ENCODE results near the gene FAM229B. TPM values are rescaled to one million over a fixed set of nuclear protein-coding genes. Genes with fewer than 3 reads are reported as not detected.

FAM229B gene
- total and polyA plus RNA-seq, 7 experiments from 2014 or later, result 0.70 to 14.1 (median 2.5) TPM

DNA sequence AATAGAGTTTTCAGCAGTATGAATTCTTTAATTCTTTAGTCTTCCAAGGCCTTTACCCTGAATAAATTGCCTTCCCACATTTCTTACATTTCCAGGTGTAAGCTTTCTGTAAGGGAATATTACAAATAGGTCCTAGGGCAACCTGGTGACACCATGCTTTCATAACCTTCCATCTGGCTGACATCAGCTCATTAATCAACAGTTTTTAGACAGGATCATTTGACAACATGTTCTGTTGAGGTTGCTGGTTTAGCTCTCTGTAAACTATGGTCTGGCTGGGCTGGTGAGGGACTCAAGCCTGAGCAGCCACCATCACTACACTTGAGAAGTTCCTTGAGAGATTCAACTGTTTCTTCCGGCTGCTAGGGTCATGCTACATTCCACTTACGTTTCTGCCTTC, 19.2 kb downstream of the FAM229B start:
- ATAC-seq (no peak), DNase-seq (no peak)
- no peaks in the 10 kb centered on the region for H3K9me3 ChIP-seq (ENCODE audit: control insufficient read depth in 2 of 3, low read length in 3 of 3)
- no peaks in the 10 kb centered on the region for H3K27me3 ChIP-seq (ENCODE audit: control insufficient read depth in 2 of 2, insufficient read depth in 2 of 2, low read length in 2 of 2)
- H3K4me1 ChIP-seq (ENCODE audit: control insufficient read depth in 2 of 2, insufficient read depth in 2 of 2, low read length in 2 of 2), result no peaks in the 10 kb centered on the region
- Mint-ChIP-seq H3K4me3 (no peak overlapping the region), H3K27me3 (peaks cover 0 to 36% (median 6%) of the 10 kb centered on the region in 5 donors), H3K27ac (no peak overlapping the region), H3K4me1 (no peaks in the 10 kb centered on the region), H3K36me3 (peaks cover 0 to 24% (median 20%) of the 10 kb centered on the region in 5 donors), H3K9me3 (peaks cover 0 to 24% (median 7%) of the 10 kb centered on the region in 11 donors)
- ChIA-PET CTCF (no interaction called here), POLR2A (no interaction called here)
- H3K27ac ChIP-seq (ENCODE audit: low read depth, low read length), result no peak overlapping the region
- no peak overlapping the region for H3K4me3 ChIP-seq (ENCODE audit: low read length)
- H3K36me3 ChIP-seq (ENCODE audit: control insufficient read depth in 2 of 3, insufficient read depth in 3 of 3, low read length in 3 of 3), result no peaks in the 10 kb centered on the region
- intact Hi-C loops (cut with micrococcal nuclease), result no loop called here

DNA sequence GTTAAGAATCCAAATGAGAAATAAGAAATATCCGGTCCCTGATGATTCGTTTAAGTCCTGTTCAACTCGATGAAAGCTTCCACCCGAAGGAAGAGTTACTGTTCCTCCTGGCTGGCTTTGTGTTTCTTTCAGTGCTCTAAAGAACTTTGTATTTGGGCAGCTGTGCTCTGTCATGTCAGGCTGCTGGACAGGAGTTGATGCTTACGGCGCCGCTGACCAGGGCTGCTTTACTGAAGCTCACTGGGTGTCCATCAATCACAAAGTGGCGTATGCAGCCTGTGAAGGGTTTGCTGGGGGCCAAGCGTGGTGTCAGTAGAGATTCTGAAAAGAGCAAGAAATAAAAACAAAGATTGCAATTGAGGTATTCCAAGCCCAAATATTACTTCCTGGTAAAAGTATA, 21.9 kb downstream of the FAM229B start:
- Histone ChIP-seq H3K27ac (ENCODE audit: low read depth, low read length) (no peak overlapping the region), H3K4me3 (ENCODE audit: low read length) (no peak overlapping the region), H3K9me3 (ENCODE audit: control insufficient read depth in 2 of 3, low read length in 3 of 3) (no peaks in the 10 kb centered on the region), H3K36me3 (ENCODE audit: control insufficient read depth in 2 of 3, insufficient read depth in 3 of 3, low read length in 3 of 3) (no peaks in the 10 kb centered on the region), H3K4me1 (ENCODE audit: control insufficient read depth in 2 of 2, insufficient read depth in 2 of 2, low read length in 2 of 2) (no peaks in the 10 kb centered on the region), H3K27me3 (ENCODE audit: control insufficient read depth in 2 of 2, insufficient read depth in 2 of 2, low read length in 2 of 2) (no peaks in the 10 kb centered on the region)
- no peak for DNase-seq
- H3K27ac Mint-ChIP-seq, result no peak overlapping the region
- intact Hi-C loops (cut with micrococcal nuclease), result no loop called here
- ATAC-seq, result no peak
- H3K4me1 Mint-ChIP-seq, result no peaks in the 10 kb centered on the region
- ChIA-PET CTCF (interaction anchor here (0.6 kb wide), 1 partner anchor 593 kb away, joined by 3 read pairs; no protein-coding TSS in a partner anchor), POLR2A (no interaction called here)
- peaks cover 0 to 45% (median 24%) of the 10 kb centered on the region in 5 donors for H3K27me3 Mint-ChIP-seq
- H3K36me3 Mint-ChIP-seq, result peaks cover 0 to 10% (median 4%) of the 10 kb centered on the region in 5 donors
- H3K9me3 Mint-ChIP-seq, result peaks cover 0 to 24% (median 7%) of the 10 kb centered on the region in 11 donors
- H3K4me3 Mint-ChIP-seq, result no peak overlapping the region

DNA sequence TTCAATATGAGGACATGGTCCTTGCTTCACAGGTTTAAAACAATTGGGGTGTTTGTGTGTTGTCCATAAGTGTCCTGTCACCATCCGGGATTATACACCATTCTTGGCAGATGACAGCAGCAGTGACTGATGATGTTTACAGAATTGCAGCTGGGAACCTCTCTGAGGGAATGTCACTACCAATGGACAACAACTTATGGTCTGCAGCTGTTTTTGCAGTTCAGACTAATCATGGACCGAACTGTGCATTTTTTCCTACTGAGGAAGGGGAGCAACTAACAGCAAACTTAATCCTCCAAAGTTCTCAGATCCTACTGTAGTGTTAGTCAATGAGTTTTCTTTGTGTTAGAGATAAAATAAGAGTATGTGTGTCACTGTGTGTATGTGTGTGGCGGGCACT, 26.0 kb downstream of the FAM229B start:
- Histone ChIP-seq H3K27me3 (ENCODE audit: control insufficient read depth in 2 of 2, insufficient read depth in 2 of 2, low read length in 2 of 2) (no peaks in the 10 kb centered on the region), H3K4me3 (ENCODE audit: low read length) (no peak overlapping the region), H3K27ac (ENCODE audit: low read depth, low read length) (no peak overlapping the region), H3K36me3 (ENCODE audit: control insufficient read depth in 2 of 3, insufficient read depth in 3 of 3, low read length in 3 of 3) (no peaks in the 10 kb centered on the region), H3K4me1 (ENCODE audit: control insufficient read depth in 2 of 2, insufficient read depth in 2 of 2, low read length in 2 of 2) (no peaks in the 10 kb centered on the region), H3K9me3 (ENCODE audit: control insufficient read depth in 2 of 3, low read length in 3 of 3) (no peaks in the 10 kb centered on the region)
- Mint-ChIP-seq H3K36me3 (no peaks in the 10 kb centered on the region), H3K27ac (no peak overlapping the region), H3K4me3 (no peak overlapping the region), H3K4me1 (peaks cover 0 to 19% (median 0%) of the 10 kb centered on the region in 7 donors), H3K9me3 (no peaks in the 10 kb centered on the region), H3K27me3 (peaks cover 14 to 33% (median 31%) of the 10 kb centered on the region in 5 donors)
- intact Hi-C loops (cut with micrococcal nuclease), result no loop called here
- CTCF ChIA-PET, result no interaction called here
- no peak for ATAC-seq
- POLR2A ChIA-PET, result no interaction called here
- no peak for DNase-seq

DNA sequence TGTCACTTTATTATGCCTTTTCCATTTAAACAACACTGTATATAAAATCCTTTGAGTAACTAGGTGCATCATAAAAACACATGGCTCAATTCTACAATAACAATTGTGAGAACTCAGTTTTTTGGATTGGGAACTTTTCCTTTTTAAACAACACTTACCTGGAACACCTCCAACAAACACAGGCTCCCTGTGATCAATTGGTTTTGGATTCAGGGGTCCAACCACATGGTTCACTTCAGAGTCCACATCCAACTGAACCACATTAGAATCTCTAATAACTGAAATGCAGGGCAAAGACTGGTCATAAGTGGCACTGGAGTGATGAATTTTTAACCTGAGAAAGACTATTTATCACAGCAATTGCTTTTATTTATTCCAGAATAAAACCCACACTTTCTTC, 26.5 kb downstream of the FAM229B start:
- H3K36me3 Mint-ChIP-seq, result no peaks in the 10 kb centered on the region
- no peak overlapping the region for H3K27ac ChIP-seq (ENCODE audit: low read depth, low read length)
- no peak overlapping the region for H3K4me3 Mint-ChIP-seq
- H3K9me3 ChIP-seq (ENCODE audit: control insufficient read depth in 2 of 3, low read length in 3 of 3), result no peaks in the 10 kb centered on the region
- no peaks in the 10 kb centered on the region for H3K27me3 ChIP-seq (ENCODE audit: control insufficient read depth in 2 of 2, insufficient read depth in 2 of 2, low read length in 2 of 2)
- H3K27ac Mint-ChIP-seq, result no peak overlapping the region
- intact Hi-C loops (cut with micrococcal nuclease), result no loop called here
- ATAC-seq (no peak), DNase-seq (no peak)
- H3K4me1 ChIP-seq (ENCODE audit: control insufficient read depth in 2 of 2, insufficient read depth in 2 of 2, low read length in 2 of 2), result no peaks in the 10 kb centered on the region
- H3K36me3 ChIP-seq (ENCODE audit: control insufficient read depth in 2 of 3, insufficient read depth in 3 of 3, low read length in 3 of 3), result no peaks in the 10 kb centered on the region
- CTCF ChIA-PET, result no interaction called here
- H3K9me3 Mint-ChIP-seq, result no peaks in the 10 kb centered on the region
- H3K4me3 ChIP-seq (ENCODE audit: low read length), result no peak overlapping the region
- POLR2A ChIA-PET, result no interaction called here
- H3K27me3 Mint-ChIP-seq, result peaks cover 14 to 33% (median 31%) of the 10 kb centered on the region in 5 donors
- peaks cover 0 to 19% (median 0%) of the 10 kb centered on the region in 7 donors for H3K4me1 Mint-ChIP-seq

DNA sequence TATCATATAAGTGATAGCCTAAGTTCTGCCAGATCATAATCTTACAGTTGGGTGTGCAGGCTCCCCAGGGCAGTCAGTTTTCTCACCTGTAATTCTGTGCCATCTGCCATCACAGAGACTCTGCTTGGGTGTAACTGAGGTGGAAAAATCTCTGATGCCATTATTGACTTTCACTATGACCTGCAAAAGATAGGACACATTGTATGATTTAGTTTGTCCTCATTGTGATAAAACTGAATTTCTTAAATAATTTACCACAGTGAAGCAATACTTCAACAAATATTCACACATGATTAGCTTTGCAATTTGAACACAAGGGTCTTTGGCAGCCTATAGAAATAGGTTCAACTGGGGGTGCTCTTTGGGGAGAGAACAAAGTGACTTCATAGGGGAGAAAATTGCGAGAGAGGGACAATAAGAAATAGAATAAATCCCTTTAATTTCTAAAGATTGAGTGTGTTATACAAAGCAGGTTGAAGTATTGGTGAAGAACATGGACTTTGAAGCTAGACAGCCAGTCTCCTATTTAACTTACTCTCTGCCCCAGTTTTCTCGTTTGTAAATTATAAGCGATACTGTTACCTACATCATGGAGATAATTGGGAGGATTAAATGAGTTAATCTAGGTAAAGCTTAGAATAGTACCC, 27.3 kb downstream of the FAM229B start:
- no peaks in the 10 kb centered on the region for H3K36me3 ChIP-seq (ENCODE audit: control insufficient read depth in 2 of 3, insufficient read depth in 3 of 3, low read length in 3 of 3)
- POLR2A ChIA-PET, result no interaction called here
- no peak overlapping the region for H3K27ac Mint-ChIP-seq
- H3K4me1 ChIP-seq (ENCODE audit: control insufficient read depth in 2 of 2, insufficient read depth in 2 of 2, low read length in 2 of 2), result no peaks in the 10 kb centered on the region
- DNase-seq (no peak), ATAC-seq (no peak)
- H3K27me3 ChIP-seq (ENCODE audit: control insufficient read depth in 2 of 2, insufficient read depth in 2 of 2, low read length in 2 of 2), result no peaks in the 10 kb centered on the region
- H3K4me3 ChIP-seq (ENCODE audit: low read length), result no peak overlapping the region
- H3K9me3 ChIP-seq (ENCODE audit: control insufficient read depth in 2 of 3, low read length in 3 of 3), result no peaks in the 10 kb centered on the region
- peaks cover 0 to 19% (median 0%) of the 10 kb centered on the region in 7 donors for H3K4me1 Mint-ChIP-seq
- intact Hi-C loops (cut with micrococcal nuclease), result no loop called here
- no peaks in the 10 kb centered on the region for H3K36me3 Mint-ChIP-seq
- CTCF ChIA-PET, result no interaction called here
- H3K9me3 Mint-ChIP-seq, result no peaks in the 10 kb centered on the region
- peaks cover 14 to 33% (median 27%) of the 10 kb centered on the region in 5 donors for H3K27me3 Mint-ChIP-seq
- H3K27ac ChIP-seq (ENCODE audit: low read depth, low read length), result no peak overlapping the region
- no peak overlapping the region for H3K4me3 Mint-ChIP-seq

DNA sequence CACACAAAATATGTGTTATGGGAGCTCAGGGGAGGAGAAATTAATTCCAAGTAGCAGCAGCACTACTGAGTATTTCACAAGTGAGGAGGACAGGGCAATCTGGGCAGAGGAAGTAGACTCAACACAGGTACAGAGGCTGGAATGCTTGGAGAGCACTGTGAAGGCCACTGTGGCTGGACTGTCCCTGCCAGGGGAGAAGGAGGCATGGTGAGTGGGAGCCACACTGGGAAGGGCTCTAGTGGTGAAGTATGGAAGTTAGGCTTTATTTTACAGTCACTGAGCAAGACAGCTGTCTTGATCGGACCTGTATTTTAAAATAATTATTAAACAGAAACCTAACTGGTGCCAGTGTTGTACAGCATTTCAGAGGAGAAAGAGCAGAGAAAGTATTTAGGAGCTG, 28.8 kb downstream of the FAM229B start:
- Mint-ChIP-seq H3K27ac (no peak overlapping the region), H3K9me3 (no peaks in the 10 kb centered on the region), H3K36me3 (no peaks in the 10 kb centered on the region), H3K27me3 (peaks cover 14 to 33% (median 24%) of the 10 kb centered on the region in 5 donors), H3K4me1 (peaks cover 0 to 19% (median 0%) of the 10 kb centered on the region in 7 donors), H3K4me3 (no peak overlapping the region)
- no peak overlapping the region for H3K4me3 ChIP-seq (ENCODE audit: low read length)
- H3K9me3 ChIP-seq (ENCODE audit: control insufficient read depth in 2 of 3, low read length in 3 of 3), result no peaks in the 10 kb centered on the region
- POLR2A ChIA-PET, result no interaction called here
- H3K36me3 ChIP-seq (ENCODE audit: control insufficient read depth in 2 of 3, insufficient read depth in 3 of 3, low read length in 3 of 3), result no peaks in the 10 kb centered on the region
- CTCF ChIA-PET, result no interaction called here
- no peak overlapping the region for H3K27ac ChIP-seq (ENCODE audit: low read depth, low read length)
- DNase-seq, result no peak
- intact Hi-C loops (cut with micrococcal nuclease), result no loop called here
- ATAC-seq, result no peak
- H3K4me1 ChIP-seq (ENCODE audit: control insufficient read depth in 2 of 2, insufficient read depth in 2 of 2, low read length in 2 of 2), result no peaks in the 10 kb centered on the region
- H3K27me3 ChIP-seq (ENCODE audit: control insufficient read depth in 2 of 2, insufficient read depth in 2 of 2, low read length in 2 of 2), result no peaks in the 10 kb centered on the region

DNA sequence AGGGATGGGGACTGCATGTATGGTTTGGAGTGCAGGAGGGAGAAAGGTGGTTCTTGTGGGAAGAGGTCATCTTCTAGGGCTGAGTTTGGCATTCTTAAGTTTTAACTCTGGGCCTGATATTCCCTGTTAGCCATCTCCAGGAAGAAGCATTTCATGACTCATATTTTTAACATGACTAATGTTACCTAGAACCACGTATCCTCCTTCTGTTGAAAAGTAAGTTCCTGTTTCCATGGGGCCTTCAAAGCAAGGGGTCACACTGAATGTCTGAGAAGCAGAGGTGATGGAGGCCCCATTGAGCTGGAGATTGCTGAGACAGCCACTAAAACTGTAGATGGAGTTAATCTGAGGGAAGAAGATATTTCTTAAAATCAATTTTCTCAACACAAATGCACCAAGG, 30.2 kb downstream of the FAM229B start:
- intact Hi-C loops (cut with micrococcal nuclease), result no loop called here
- DNase-seq, result no peak
- Histone ChIP-seq H3K4me1 (ENCODE audit: control insufficient read depth in 2 of 2, insufficient read depth in 2 of 2, low read length in 2 of 2) (no peaks in the 10 kb centered on the region), H3K27me3 (ENCODE audit: control insufficient read depth in 2 of 2, insufficient read depth in 2 of 2, low read length in 2 of 2) (no peaks in the 10 kb centered on the region), H3K27ac (ENCODE audit: low read depth, low read length) (no peak overlapping the region), H3K4me3 (ENCODE audit: low read length) (no peak overlapping the region), H3K9me3 (ENCODE audit: control insufficient read depth in 2 of 3, low read length in 3 of 3) (no peaks in the 10 kb centered on the region), H3K36me3 (ENCODE audit: control insufficient read depth in 2 of 3, insufficient read depth in 3 of 3, low read length in 3 of 3) (no peaks in the 10 kb centered on the region)
- ATAC-seq, result no peak
- Mint-ChIP-seq H3K9me3 (no peaks in the 10 kb centered on the region), H3K27ac (peak overlapping the region in 1 of 9 donors; percentile 81), H3K36me3 (no peaks in the 10 kb centered on the region), H3K4me1 (peaks cover 0 to 19% (median 0%) of the 10 kb centered on the region in 7 donors), H3K4me3 (peak overlapping the region in 1 of 10 donors; percentile 63), H3K27me3 (peaks cover 14 to 22% (median 17%) of the 10 kb centered on the region in 5 donors)
- ChIA-PET CTCF (interaction anchor here (0.5 kb wide), 1 partner anchor 44 kb away, joined by 4 read pairs; no protein-coding TSS in a partner anchor), POLR2A (no interaction called here)

Measured in naive thymus-derived CD4-positive, alpha-beta T cell (primary cell).